GM19351 (cell line): Measurements from ENCODE around the gene ZNF219.

Experiments
- ATAC-seq: cut with Tn5 transposase; IDR thresholded peaks from one replicate; pipeline ENCODE4 v1.9.1; 2021; ENCODE audit warnings: mild to moderate bottlenecking, moderate library complexity; ENCODE audit not compliant: unreplicated experiment

The ZNF219 gene

GRCh38 chr14:21088687-21089086, 9.8 kb downstream of the ZNF219 start:
- no peak for ATAC-seq

GRCh38 chr14:21087294-21088091, 11.0 kb downstream of the ZNF219 start:
- peak; percentile 64 for ATAC-seq

GRCh38 chr14:21086908-21087293, 11.6 kb downstream of the ZNF219 start:
- no peak for ATAC-seq

- no peak for ATAC-seq
These were observed 13.2 kb downstream of the ZNF219 start for GRCh38 chr14:21084998-21085853.

GRCh38 chr14:21084396-21084795, 14.1 kb downstream of the ZNF219 start:
- no peak for ATAC-seq

GRCh38 chr14:21083565-21084325, 14.7 kb downstream of the ZNF219 start:
- no peak for ATAC-seq

- ATAC-seq = no peak
These were observed 16.8 kb downstream of the ZNF219 start for GRCh38 chr14:21081521-21082142.

- no peak for ATAC-seq
These were observed 19.7 kb downstream of the ZNF219 start for GRCh38 chr14:21078726-21079125.

- no peak for ATAC-seq
These were observed 20.2 kb downstream of the ZNF219 start for GRCh38 chr14:21078287-21078686.

GRCh38 chr14:21077672-21078071, 20.8 kb downstream of the ZNF219 start:
- ATAC-seq = no peak

- ATAC-seq = no peak
These were observed 22.6 kb downstream of the ZNF219 start for GRCh38 chr14:21075719-21076437.

- no peak for ATAC-seq
These were observed 23.8 kb downstream of the ZNF219 start for GRCh38 chr14:21074398-21075272.

- no peak for ATAC-seq
These were observed 24.5 kb downstream of the ZNF219 start for GRCh38 chr14:21073921-21074320.

GRCh38 chr14:21072781-21073339, 25.6 kb downstream of the ZNF219 start:
- no peak for ATAC-seq

- ATAC-seq = no peak
These were observed 26.4 kb downstream of the ZNF219 start for GRCh38 chr14:21072031-21072473.

GRCh38 chr14:21071225-21072030, 27.0 kb downstream of the ZNF219 start:
- peak; percentile 64 for ATAC-seq

GRCh38 chr14:21070610-21071224, 27.7 kb downstream of the ZNF219 start:
- ATAC-seq = peak; percentile 18
